Stimulated activated CD8-positive, alpha-beta memory T cell treated with anti-CD3 and anti-CD28 coated beads, Interleukin-12 subunit alpha, Interleukin-12 subunit beta, amount 100 ng/mL, for 4 hours (primary cell): ENCODE results near the gene SNRPA1.

ENCODE experiments used
- DNase-seq: peaks from one replicate; pipeline ENCODE4 v3.0.0-alpha.2; 2020; ENCODE audit warnings: low read depth

Gene SNRPA1

GRCh38 chr15:101258238-101259144, 36.6 kb downstream of the SNRPA1 start:
- DNase-seq, result peak; percentile 21

- DNase-seq, result no peak
Measured at GRCh38 chr15:101256757-101257156, 38.3 kb downstream of the SNRPA1 start.

GRCh38 chr15:101255615-101256241, 39.3 kb downstream of the SNRPA1 start:
- DNase-seq, result no peak

GRCh38 chr15:101255051-101255395, 40.0 kb downstream of the SNRPA1 start:
- no peak for DNase-seq

GRCh38 chr15:101254157-101255050, 40.6 kb downstream of the SNRPA1 start:
- no peak for DNase-seq

GRCh38 chr15:101252836-101253235, 42.2 kb downstream of the SNRPA1 start:
- no peak for DNase-seq

- peak; percentile 83 for DNase-seq
Measured at GRCh38 chr15:101251830-101252820, 42.9 kb downstream of the SNRPA1 start, which contains the start of gene CHSY1. TSS of gene CHSY1 (minus strand) at chr15:101252048. CDS start at chr15:101251456, 592 bp downstream.

GRCh38 chr15:101250873-101251829, 43.9 kb downstream of the SNRPA1 start:
- peak; percentile 10 for DNase-seq

GRCh38 chr15:101250341-101250831, 44.7 kb downstream of the SNRPA1 start:
- DNase-seq, result no peak

- no peak for DNase-seq
Measured at GRCh38 chr15:101248274-101248673, 46.8 kb downstream of the SNRPA1 start.

GRCh38 chr15:101246824-101247745, 48.0 kb downstream of the SNRPA1 start:
- DNase-seq, result no peak

- no peak for DNase-seq
Measured at GRCh38 chr15:101246391-101246790, 48.7 kb downstream of the SNRPA1 start.

GRCh38 chr15:101244889-101245668, 50.0 kb downstream of the SNRPA1 start:
- no peak for DNase-seq

- no peak for DNase-seq
Measured at GRCh38 chr15:101244036-101244781, 50.8 kb downstream of the SNRPA1 start.

GRCh38 chr15:101243420-101243819, 51.6 kb downstream of the SNRPA1 start:
- DNase-seq, result no peak

- no peak for DNase-seq
Measured at GRCh38 chr15:101242999-101243336, 52.1 kb downstream of the SNRPA1 start.
